Liver (tissue), 9 donors: ENCODE results near the gene ATG10. TPM values are rescaled to one million over a fixed set of nuclear protein-coding genes. Genes with fewer than 3 reads are reported as not detected.

ENCODE experiments used
- DNase-seq: peaks from one replicate; pipeline ENCODE4 v3.0.0-alpha.2; 2017; ENCODE audit warnings: low spot score
- H3K27ac ChIP-seq, 2 donors: one replicate each; pipeline ENCODE4 v1.7.0; 2013; ENCODE audit warnings: inconsistent platforms in 2 of 2, low read length in 2 of 2, control low read depth in 1 of 2, low read depth in 1 of 2, mild to moderate bottlenecking in 1 of 2
- H3K27me3 ChIP-seq, 4 donors: one replicate each; pipeline versions ENCODE4 v1.6.1 to v1.7.0; 2013; ENCODE audit warnings: low read length in 3 of 4, inconsistent platforms in 1 of 4, mild to moderate bottlenecking in 1 of 4, moderate library complexity in 1 of 4; ENCODE audit not compliant: control insufficient read depth in 4 of 4, insufficient read depth in 4 of 4
- H3K36me3 ChIP-seq, 4 donors: one replicate each; pipeline versions ENCODE4 v1.6.1 to v1.7.0; 2013; ENCODE audit warnings: low read length in 3 of 4, mild to moderate bottlenecking in 3 of 4, low read depth in 1 of 4, moderate library complexity in 1 of 4; ENCODE audit not compliant: control insufficient read depth in 4 of 4, insufficient read depth in 3 of 4
- H3K4me1 ChIP-seq, 4 donors: one replicate each; pipeline versions ENCODE4 v1.6.1 to v1.7.0; 2013; ENCODE audit warnings: low read length in 3 of 4, mild to moderate bottlenecking in 3 of 4, moderate library complexity in 1 of 4; ENCODE audit not compliant: control insufficient read depth in 4 of 4, insufficient read depth in 4 of 4
- H3K4me3 ChIP-seq, 3 donors: one replicate each; pipeline versions ENCODE4 v1.6.1 to v1.7.0; 2013; ENCODE audit warnings: low read length in 3 of 3, control low read depth in 1 of 3, low read depth in 1 of 3, mild to moderate bottlenecking in 1 of 3
- H3K9ac ChIP-seq, 2 donors: one replicate each; pipeline ENCODE4 v1.7.0; 2013; ENCODE audit warnings: low read length in 2 of 2, mild to moderate bottlenecking in 2 of 2, moderate library complexity in 2 of 2, control low read depth in 1 of 2, low read depth in 1 of 2
- H3K9me3 ChIP-seq, 4 donors: one replicate each; pipeline versions ENCODE4 v1.6.1 to v1.7.0; 2013; ENCODE audit warnings: low read length in 3 of 4; ENCODE audit not compliant: control insufficient read depth in 4 of 4
- EGR1 ChIP-seq, 2 donors: IDR thresholded peaks; 2 replicates each; pipeline ENCODE4 v1.6.1; 2016 to 2018; ENCODE audit warnings: antibody characterized with exemption in 2 of 2, low read depth in 2 of 2
- GABPA ChIP-seq, 2 donors: IDR thresholded peaks in 1 of 2; conservative IDR thresholded peaks in 1 of 2; 2 replicates each; pipeline ENCODE4 v1.6.1; 2016; ENCODE audit warnings: antibody characterized with exemption in 2 of 2, mild to moderate bottlenecking in 1 of 2, moderate library complexity in 1 of 2
- HNF4A ChIP-seq, 2 donors: conservative IDR thresholded peaks; 2 replicates each; pipeline ENCODE4 v1.6.1; 2016; ENCODE audit warnings: antibody characterized with exemption in 2 of 2, mild to moderate bottlenecking in 2 of 2
- HNF4G ChIP-seq: IDR thresholded peaks from 2 replicates; pipeline ENCODE4 v1.6.1; 2016; ENCODE audit warnings: antibody characterized with exemption
- JUND ChIP-seq, 2 donors: IDR thresholded peaks; 2 replicates each; pipeline ENCODE4 v1.6.1; 2016; ENCODE audit warnings: antibody characterized with exemption in 2 of 2
- RAD21 ChIP-seq, 2 donors: IDR thresholded peaks; 2 replicates each; pipeline ENCODE4 v1.6.1; 2016; ENCODE audit warnings: antibody characterized with exemption in 2 of 2, mild to moderate bottlenecking in 2 of 2
- RXRA ChIP-seq, 2 donors: IDR thresholded peaks; 2 replicates each; pipeline ENCODE4 v1.6.1; 2017 to 2018; ENCODE audit warnings: antibody characterized with exemption in 2 of 2, mild to moderate bottlenecking in 1 of 2
- SP1 ChIP-seq: IDR thresholded peaks from 2 replicates; pipeline ENCODE4 v1.6.1; 2018; ENCODE audit warnings: antibody characterized with exemption, mild to moderate bottlenecking
- TAF1 ChIP-seq: conservative IDR thresholded peaks from 2 replicates; pipeline ENCODE4 v1.6.1; 2016; ENCODE audit warnings: antibody characterized with exemption, mild to moderate bottlenecking
- YY1 ChIP-seq: IDR thresholded peaks from 2 replicates; pipeline ENCODE4 v1.6.1; 2016; ENCODE audit warnings: antibody characterized with exemption, mild to moderate bottlenecking
- WGBS: extraction: QIAGEN DNeasy Blood & Tissue Kit; methylation state at CpG from one replicate; pipeline ENCODE4 v1.1.7; 2013; 5-methylcytosine and 5-hydroxymethylcytosine counted together
- polyA plus RNA-seq, 2 donors: library from polyadenylated mRNA; stranded (reverse) in 1 of 2; unstranded in 1 of 2; fragments of 200-250 nt in 1 of 2; fragments of >200 nt in 1 of 2; fragmentation: Nextera tagmentation in 1 of 2; extraction: Ambion mirVana in 1 of 2; gene quantifications; one replicate each; pipeline versions ENCODE4 v1.2.1 to v1.2.3, GENCODE V29; 2013 to 2015
- total RNA-seq, 2 donors: library from RNA; depleted of rRNA; stranded (reverse); fragments of >200 nt; gene quantifications; one replicate each; pipeline ENCODE4 v1.2.3, GENCODE V29; 2014
- TF ChIP-seq, protein P1 (sequence below): IDR thresholded peaks from 2 replicates; pipeline ENCODE4 v1.6.1; 2016; ENCODE audit warnings: antibody characterized with exemption, mild to moderate bottlenecking
- TF ChIP-seq, protein P2 (sequence below): IDR thresholded peaks from 2 replicates; pipeline ENCODE4 v1.6.1; 2016; ENCODE audit warnings: antibody characterized with exemption
- TF ChIP-seq, protein P3 (sequence below): fragments of 150-350 bp; IDR thresholded peaks from 2 replicates; pipeline ENCODE4 v1.5.1; 2017; ENCODE audit warnings: improper control_type of control experiment, low read depth, low read length; ENCODE audit not compliant: missing input control
- donor health status: healthy.
- donor health status: healthy.
- donor health status: healthy.
- donor health status: healthy.
- donor health status: healthy.

Gene ATG10
- total and polyA plus RNA-seq, 4 donors = 3.1 to 7.8 (median 7.4) TPM

GRCh38 chr5:81922854-81923279, 49.0 kb upstream of the ATG10 start:
- Histone ChIP-seq H3K9ac (no peak overlapping the region), H3K36me3 (no peaks in the 10 kb centered on the region), H3K4me3 (no peak overlapping the region), H3K27ac (no peak overlapping the region), H3K4me1 (no peaks in the 10 kb centered on the region), H3K27me3 (no peaks in the 10 kb centered on the region), H3K9me3 (no peaks in the 10 kb centered on the region)
- WGBS = 74% methylated on average over 4 of the region's 4 CpGs
- no peak for TF ChIP-seq SP1
- DNase-seq = no peak

- Histone ChIP-seq H3K27ac (no peak overlapping the region), H3K36me3 (no peaks in the 10 kb centered on the region), H3K9me3 (no peaks in the 10 kb centered on the region), H3K4me1 (no peaks in the 10 kb centered on the region), H3K4me3 (no peak overlapping the region), H3K9ac (no peak overlapping the region), H3K27me3 (no peaks in the 10 kb centered on the region)
- TF ChIP-seq, protein P1, sequence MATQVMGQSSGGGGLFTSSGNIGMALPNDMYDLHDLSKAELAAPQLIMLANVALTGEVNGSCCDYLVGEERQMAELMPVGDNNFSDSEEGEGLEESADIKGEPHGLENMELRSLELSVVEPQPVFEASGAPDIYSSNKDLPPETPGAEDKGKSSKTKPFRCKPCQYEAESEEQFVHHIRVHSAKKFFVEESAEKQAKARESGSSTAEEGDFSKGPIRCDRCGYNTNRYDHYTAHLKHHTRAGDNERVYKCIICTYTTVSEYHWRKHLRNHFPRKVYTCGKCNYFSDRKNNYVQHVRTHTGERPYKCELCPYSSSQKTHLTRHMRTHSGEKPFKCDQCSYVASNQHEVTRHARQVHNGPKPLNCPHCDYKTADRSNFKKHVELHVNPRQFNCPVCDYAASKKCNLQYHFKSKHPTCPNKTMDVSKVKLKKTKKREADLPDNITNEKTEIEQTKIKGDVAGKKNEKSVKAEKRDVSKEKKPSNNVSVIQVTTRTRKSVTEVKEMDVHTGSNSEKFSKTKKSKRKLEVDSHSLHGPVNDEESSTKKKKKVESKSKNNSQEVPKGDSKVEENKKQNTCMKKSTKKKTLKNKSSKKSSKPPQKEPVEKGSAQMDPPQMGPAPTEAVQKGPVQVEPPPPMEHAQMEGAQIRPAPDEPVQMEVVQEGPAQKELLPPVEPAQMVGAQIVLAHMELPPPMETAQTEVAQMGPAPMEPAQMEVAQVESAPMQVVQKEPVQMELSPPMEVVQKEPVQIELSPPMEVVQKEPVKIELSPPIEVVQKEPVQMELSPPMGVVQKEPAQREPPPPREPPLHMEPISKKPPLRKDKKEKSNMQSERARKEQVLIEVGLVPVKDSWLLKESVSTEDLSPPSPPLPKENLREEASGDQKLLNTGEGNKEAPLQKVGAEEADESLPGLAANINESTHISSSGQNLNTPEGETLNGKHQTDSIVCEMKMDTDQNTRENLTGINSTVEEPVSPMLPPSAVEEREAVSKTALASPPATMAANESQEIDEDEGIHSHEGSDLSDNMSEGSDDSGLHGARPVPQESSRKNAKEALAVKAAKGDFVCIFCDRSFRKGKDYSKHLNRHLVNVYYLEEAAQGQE = no peak
- TF ChIP-seq JUND (IDR thresholded peaks at IDR 0.05) (no peak), TAF1 (no peak), GABPA (IDR thresholded peaks at IDR 0.05 in 1 of 2, conservative IDR thresholded peaks at IDR 0.05 in 1 of 2) (no peak), YY1 (no peak)
- TF ChIP-seq, protein P2, sequence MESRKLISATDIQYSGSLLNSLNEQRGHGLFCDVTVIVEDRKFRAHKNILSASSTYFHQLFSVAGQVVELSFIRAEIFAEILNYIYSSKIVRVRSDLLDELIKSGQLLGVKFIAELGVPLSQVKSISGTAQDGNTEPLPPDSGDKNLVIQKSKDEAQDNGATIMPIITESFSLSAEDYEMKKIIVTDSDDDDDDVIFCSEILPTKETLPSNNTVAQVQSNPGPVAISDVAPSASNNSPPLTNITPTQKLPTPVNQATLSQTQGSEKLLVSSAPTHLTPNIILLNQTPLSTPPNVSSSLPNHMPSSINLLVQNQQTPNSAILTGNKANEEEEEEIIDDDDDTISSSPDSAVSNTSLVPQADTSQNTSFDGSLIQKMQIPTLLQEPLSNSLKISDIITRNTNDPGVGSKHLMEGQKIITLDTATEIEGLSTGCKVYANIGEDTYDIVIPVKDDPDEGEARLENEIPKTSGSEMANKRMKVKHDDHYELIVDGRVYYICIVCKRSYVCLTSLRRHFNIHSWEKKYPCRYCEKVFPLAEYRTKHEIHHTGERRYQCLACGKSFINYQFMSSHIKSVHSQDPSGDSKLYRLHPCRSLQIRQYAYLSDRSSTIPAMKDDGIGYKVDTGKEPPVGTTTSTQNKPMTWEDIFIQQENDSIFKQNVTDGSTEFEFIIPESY = no peak
- no peak for DNase-seq
- 78% methylated on average over 4 of the region's 4 CpGs for WGBS
Observed at GRCh38 chr5:81924442-81924841, 47.4 kb upstream of the ATG10 start.

GRCh38 chr5:81925009-81925408, 46.8 kb upstream of the ATG10 start:
- TF ChIP-seq SP1 = no peak
- no peak for TF ChIP-seq HNF4G
- TF ChIP-seq EGR1 (IDR thresholded peaks at IDR 0.05; ENCODE audit: low read depth in 2 of 2) = no peak
- no peak for TF ChIP-seq YY1
- TF ChIP-seq HNF4A (conservative IDR thresholded peaks at IDR 0.05) = no peak
- TF ChIP-seq JUND (IDR thresholded peaks at IDR 0.05) = no peak
- TF ChIP-seq, protein P3, sequence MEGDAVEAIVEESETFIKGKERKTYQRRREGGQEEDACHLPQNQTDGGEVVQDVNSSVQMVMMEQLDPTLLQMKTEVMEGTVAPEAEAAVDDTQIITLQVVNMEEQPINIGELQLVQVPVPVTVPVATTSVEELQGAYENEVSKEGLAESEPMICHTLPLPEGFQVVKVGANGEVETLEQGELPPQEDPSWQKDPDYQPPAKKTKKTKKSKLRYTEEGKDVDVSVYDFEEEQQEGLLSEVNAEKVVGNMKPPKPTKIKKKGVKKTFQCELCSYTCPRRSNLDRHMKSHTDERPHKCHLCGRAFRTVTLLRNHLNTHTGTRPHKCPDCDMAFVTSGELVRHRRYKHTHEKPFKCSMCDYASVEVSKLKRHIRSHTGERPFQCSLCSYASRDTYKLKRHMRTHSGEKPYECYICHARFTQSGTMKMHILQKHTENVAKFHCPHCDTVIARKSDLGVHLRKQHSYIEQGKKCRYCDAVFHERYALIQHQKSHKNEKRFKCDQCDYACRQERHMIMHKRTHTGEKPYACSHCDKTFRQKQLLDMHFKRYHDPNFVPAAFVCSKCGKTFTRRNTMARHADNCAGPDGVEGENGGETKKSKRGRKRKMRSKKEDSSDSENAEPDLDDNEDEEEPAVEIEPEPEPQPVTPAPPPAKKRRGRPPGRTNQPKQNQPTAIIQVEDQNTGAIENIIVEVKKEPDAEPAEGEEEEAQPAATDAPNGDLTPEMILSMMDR = no peak
- TF ChIP-seq, protein P1 = no peak
- TF ChIP-seq, protein P2 = no peak
- no peak for TF ChIP-seq RAD21 (IDR thresholded peaks at IDR 0.05)
- no peak for TF ChIP-seq RXRA (IDR thresholded peaks at IDR 0.05)
- H3K4me1 ChIP-seq = no peaks in the 10 kb centered on the region
- no peaks in the 10 kb centered on the region for H3K27me3 ChIP-seq
- no peak overlapping the region for H3K4me3 ChIP-seq
- no peak overlapping the region for H3K27ac ChIP-seq
- 81% methylated on average over 4 of the region's 4 CpGs for WGBS
- no peaks in the 10 kb centered on the region for H3K9me3 ChIP-seq
- H3K36me3 ChIP-seq = no peaks in the 10 kb centered on the region
- H3K9ac ChIP-seq = no peak overlapping the region
- DNase-seq = no peak
